OCI-LY1 (cell line): Measurements from ENCODE around the gene TOM1L2.
A peak's percentile ranks its signal among the peaks of the same experiment; 100 is the strongest.

Experiments used
- CTCF ChIP-seq: fragments of 200-600 bp; sonication (generic), shearing (Covaris generic); IDR thresholded peaks from 2 replicates; pipeline ENCODE4 v1.5.1; 2017; ENCODE audit warnings: mild to moderate bottlenecking, antibody characterized with exemption, low read length, moderate library complexity, mixed read lengths
- EZH2 ChIP-seq: fragments of 200-600 bp; sonication (generic), shearing (Covaris generic); IDR thresholded peaks from 2 replicates; pipeline ENCODE4 v1.8.0; 2017; ENCODE audit warnings: borderline replicate concordance, mixed run types, mild to moderate bottlenecking, antibody characterized with exemption, low read length, moderate library complexity, mixed read lengths

DNA sequence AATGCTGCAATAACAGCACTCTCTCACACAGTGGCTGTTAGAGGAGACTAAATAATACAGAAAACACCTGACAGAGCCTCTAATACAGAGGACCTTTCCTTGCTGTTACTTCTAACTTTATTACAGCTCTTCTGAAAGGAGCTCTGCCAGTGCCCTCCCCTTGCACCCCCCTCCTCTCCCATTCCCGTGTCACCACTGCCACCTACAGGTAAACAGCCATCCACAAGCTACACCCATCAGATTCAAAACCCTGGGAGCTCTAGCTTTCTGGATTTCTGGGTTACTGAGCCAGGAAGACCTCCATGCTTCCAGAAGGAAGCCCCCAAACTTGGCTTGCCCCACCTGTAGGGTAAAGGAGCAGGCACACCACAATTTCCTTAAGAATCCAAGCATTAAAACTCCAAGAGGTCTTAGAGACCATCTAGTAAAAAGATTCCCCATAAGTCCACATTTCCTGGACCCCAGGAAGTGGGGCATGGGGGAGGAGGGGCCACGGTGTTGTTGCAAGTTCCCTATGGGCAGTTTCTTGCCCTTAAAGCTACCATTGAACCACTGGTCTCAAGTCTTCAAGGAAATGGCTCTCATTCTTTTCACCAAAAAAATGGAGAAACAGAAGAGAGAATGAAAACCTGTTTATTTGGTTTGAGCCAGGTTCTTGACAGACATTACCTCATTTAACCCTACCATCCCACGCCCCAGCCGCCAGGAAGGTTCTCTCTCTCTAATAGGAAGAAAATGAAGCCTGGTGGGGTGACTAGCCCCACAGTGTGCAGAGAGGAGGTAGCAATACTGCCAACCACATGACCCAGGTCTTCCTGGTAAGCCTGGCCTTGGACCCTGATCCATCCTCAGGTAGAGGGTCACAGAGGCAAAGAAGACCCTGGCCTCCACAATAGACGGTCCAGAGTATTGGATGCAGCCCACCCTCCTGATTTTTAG lies 52.8 kb downstream of the TOM1L2 start:
- peak; percentile 86 for TF ChIP-seq CTCF
- TF ChIP-seq EZH2: no peak
